ENCODE results near the gene CCDC134.

DNA sequence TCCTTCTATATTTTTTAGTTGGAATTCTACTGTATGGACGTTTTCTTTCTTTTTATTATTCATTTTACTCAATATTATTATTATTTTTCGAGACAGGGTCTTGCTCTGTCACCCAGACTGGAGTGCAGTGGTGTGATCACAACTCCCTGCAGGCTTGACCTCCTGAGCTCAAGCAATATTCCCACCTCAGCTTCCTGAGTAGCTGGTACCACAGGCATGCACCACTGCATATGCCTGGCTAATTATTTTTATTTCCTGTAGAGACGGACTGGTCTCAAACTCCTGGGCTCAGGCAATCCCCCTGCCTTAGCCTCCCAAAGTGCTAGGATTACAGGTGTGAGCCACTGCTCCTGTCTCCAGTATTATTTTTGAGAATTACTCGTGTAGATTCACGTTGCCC is 34.0 kb upstream of the CCDC134 start:
- TF ChIP-seq, protein P1, sequence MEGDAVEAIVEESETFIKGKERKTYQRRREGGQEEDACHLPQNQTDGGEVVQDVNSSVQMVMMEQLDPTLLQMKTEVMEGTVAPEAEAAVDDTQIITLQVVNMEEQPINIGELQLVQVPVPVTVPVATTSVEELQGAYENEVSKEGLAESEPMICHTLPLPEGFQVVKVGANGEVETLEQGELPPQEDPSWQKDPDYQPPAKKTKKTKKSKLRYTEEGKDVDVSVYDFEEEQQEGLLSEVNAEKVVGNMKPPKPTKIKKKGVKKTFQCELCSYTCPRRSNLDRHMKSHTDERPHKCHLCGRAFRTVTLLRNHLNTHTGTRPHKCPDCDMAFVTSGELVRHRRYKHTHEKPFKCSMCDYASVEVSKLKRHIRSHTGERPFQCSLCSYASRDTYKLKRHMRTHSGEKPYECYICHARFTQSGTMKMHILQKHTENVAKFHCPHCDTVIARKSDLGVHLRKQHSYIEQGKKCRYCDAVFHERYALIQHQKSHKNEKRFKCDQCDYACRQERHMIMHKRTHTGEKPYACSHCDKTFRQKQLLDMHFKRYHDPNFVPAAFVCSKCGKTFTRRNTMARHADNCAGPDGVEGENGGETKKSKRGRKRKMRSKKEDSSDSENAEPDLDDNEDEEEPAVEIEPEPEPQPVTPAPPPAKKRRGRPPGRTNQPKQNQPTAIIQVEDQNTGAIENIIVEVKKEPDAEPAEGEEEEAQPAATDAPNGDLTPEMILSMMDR (IDR thresholded peaks at IDR 0.05), result no peak
- TF ChIP-seq ZFX (IDR thresholded peaks at IDR 0.05; ENCODE audit: borderline replicate concordance), result no peak

Measured in 22Rv1 (cell line).